Astrocyte (in vitro differentiated cells and primary cell): ENCODE measurements around the gene STRIP1. TPM values are rescaled to one million over a fixed set of nuclear protein-coding genes. Genes with fewer than 3 reads are reported as not detected.

Source experiments
- DNase-seq: peaks from one replicate; pipeline ENCODE4 v3.0.0-alpha.2; 2010; ENCODE audit warnings: low read depth
- FAIRE-seq: peaks from 2 replicates; lab custom pipeline; 2011; peaks lifted over from hg19 to GRCh38; lab: Jason Lieb, UNC
- H2AFZ ChIP-seq: 2 replicates; pipeline ENCODE4 v1.6.0; 2012; ENCODE audit warnings: low read depth, low read length, inconsistent platforms
- H3K27ac ChIP-seq: 2 replicates; pipeline ENCODE4 v1.5.1; 2011; ENCODE audit warnings: low read depth, low read length, inconsistent platforms
- H3K27me3 ChIP-seq: 2 replicates; pipeline ENCODE4 v1.6.0; 2011; ENCODE audit warnings: low read length, inconsistent platforms; ENCODE audit not compliant: insufficient read depth
- H3K36me3 ChIP-seq: 2 replicates; pipeline ENCODE4 v1.5.1; 2011; ENCODE audit warnings: low read length, inconsistent platforms; ENCODE audit not compliant: insufficient read depth
- H3K4me1 ChIP-seq: 2 replicates; pipeline ENCODE4 v1.5.1; 2011; ENCODE audit warnings: low read length, inconsistent platforms; ENCODE audit not compliant: insufficient read depth
- H3K4me2 ChIP-seq: 2 replicates; pipeline ENCODE4 v1.6.0; 2012; ENCODE audit warnings: low read length, inconsistent platforms
- H3K4me3 ChIP-seq: 2 replicates; pipeline ENCODE4 v1.5.1; 2011; ENCODE audit warnings: low read depth, mild to moderate bottlenecking, low read length, inconsistent platforms; ENCODE audit not compliant: insufficient read depth
- H3K79me2 ChIP-seq: 2 replicates; pipeline ENCODE4 v1.6.0; 2012; ENCODE audit warnings: mild to moderate bottlenecking, low read length, inconsistent platforms; ENCODE audit not compliant: insufficient read depth
- H3K9ac ChIP-seq: 2 replicates; pipeline ENCODE4 v1.6.0; 2012; ENCODE audit warnings: mild to moderate bottlenecking, low read length, inconsistent platforms
- H3K9me3 ChIP-seq: 2 replicates; pipeline ENCODE4 v1.5.1; 2012; ENCODE audit warnings: low read depth, mild to moderate bottlenecking, low read length, inconsistent platforms; ENCODE audit not compliant: insufficient read depth
- H4K20me1 ChIP-seq: 2 replicates; pipeline ENCODE4 v1.6.0; 2012; ENCODE audit warnings: low read length, inconsistent platforms; ENCODE audit not compliant: insufficient read depth
- H3K27ac Mint-ChIP-seq: one replicate; pipeline ENCODE4 v1.8.0; 2021; ENCODE audit warnings: mild to moderate bottlenecking, mixed read lengths; ENCODE audit not compliant: unreplicated experiment
- H3K27me3 Mint-ChIP-seq: one replicate; pipeline ENCODE4 v1.8.0; 2021; ENCODE audit warnings: low read depth, mixed read lengths; ENCODE audit not compliant: unreplicated experiment
- H3K36me3 Mint-ChIP-seq: one replicate; pipeline ENCODE4 v1.8.0; 2021; ENCODE audit warnings: low read depth, mixed read lengths; ENCODE audit not compliant: unreplicated experiment
- H3K4me1 Mint-ChIP-seq: one replicate; pipeline ENCODE4 v1.8.0; 2021; ENCODE audit warnings: low read depth, mixed read lengths; ENCODE audit not compliant: unreplicated experiment
- H3K4me3 Mint-ChIP-seq: one replicate; pipeline ENCODE4 v1.8.0; 2021; ENCODE audit warnings: mild to moderate bottlenecking, moderate library complexity, mixed read lengths; ENCODE audit not compliant: unreplicated experiment
- H3K9me3 Mint-ChIP-seq: one replicate; pipeline ENCODE4 v1.8.0; 2021; ENCODE audit warnings: mild to moderate bottlenecking, mixed read lengths; ENCODE audit not compliant: unreplicated experiment
- EZH2 ChIP-seq: IDR thresholded peaks from 2 replicates; pipeline ENCODE4 v1.6.1; 2012; ENCODE audit warnings: mild to moderate bottlenecking, low read length, inconsistent platforms; ENCODE audit not compliant: insufficient read depth
- total RNA-seq: library from RNA; stranded (reverse); gene quantifications from 2 replicates; pipeline ENCODE4 v1.2.1, GENCODE V29; 2021
- TF ChIP-seq, protein P1 (sequence below): IDR thresholded peaks from 2 replicates; pipeline ENCODE4 v1.5.1; 2011; ENCODE audit warnings: low read depth, mild to moderate bottlenecking, inconsistent platforms, low read length, moderate library complexity; ENCODE audit not compliant: insufficient read depth

The STRIP1 gene
- total RNA-seq, 1 donor from 2014 or later: 40.8 TPM

DNA sequence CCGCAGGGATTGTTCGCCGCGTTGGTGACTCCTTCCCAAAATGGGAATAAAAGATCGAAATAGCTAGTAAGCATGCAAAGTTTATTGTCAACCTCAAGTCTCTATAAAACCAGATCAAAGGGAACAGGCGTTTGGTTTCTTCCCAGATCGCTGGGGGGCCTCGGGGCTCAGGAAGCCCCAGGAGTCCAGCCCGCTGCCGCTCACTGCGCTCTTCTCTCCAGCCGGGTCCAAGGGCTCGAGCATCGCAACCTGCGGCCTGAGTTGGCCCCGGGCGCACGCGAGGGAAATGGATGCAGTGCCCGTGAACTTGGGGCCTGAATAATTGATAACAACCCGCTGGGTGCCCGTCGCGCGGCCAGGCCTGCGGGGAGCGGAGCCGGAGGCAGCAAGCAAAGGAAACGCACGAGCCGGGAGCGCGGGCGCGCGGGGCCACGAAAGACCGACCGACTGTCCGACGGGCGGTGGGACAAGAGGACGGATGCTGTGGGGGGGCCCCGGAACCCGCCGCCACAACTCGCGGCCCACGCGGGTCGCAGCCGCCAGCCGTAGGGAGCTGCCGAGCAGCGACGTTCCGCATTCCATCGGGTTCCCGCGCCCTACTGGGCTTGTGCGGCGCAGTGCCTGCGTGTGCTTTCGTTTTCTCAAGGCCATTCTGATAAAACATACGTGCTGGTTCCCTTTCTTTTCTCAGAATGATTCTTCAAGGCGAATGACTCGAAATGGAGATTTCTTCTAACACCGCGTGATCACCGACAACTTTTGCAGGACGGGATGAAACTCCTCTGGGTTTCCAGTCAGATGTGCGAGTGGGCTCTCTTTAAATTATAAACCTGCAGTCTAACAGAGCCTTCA, 50.0 kb downstream of the STRIP1 start:
- Mint-ChIP-seq H3K27ac (no peak overlapping the region), H3K27me3 (peaks cover 81% of the 10 kb centered on the region), H3K4me1 (peaks cover 6% of the 10 kb centered on the region), H3K36me3 (peaks cover 2% of the 10 kb centered on the region), H3K9me3 (peaks cover 6% of the 10 kb centered on the region), H3K4me3 (peak overlapping the region; percentile 76)
- Histone ChIP-seq H4K20me1 (no peaks in the 10 kb centered on the region), H2AFZ (peak overlapping the region; percentile 57), H3K4me2 (peak overlapping the region; percentile 83), H3K27ac (no peak overlapping the region), H3K4me1 (peaks cover 10% of the 10 kb centered on the region), H3K9ac (no peak overlapping the region), H3K79me2 (no peaks in the 10 kb centered on the region), H3K36me3 (no peaks in the 10 kb centered on the region), H3K27me3 (peaks cover 62% of the 10 kb centered on the region), H3K9me3 (no peaks in the 10 kb centered on the region), H3K4me3 (peak overlapping the region; percentile 53)
- TF ChIP-seq EZH2: peak; percentile 73
- TF ChIP-seq, protein P1, sequence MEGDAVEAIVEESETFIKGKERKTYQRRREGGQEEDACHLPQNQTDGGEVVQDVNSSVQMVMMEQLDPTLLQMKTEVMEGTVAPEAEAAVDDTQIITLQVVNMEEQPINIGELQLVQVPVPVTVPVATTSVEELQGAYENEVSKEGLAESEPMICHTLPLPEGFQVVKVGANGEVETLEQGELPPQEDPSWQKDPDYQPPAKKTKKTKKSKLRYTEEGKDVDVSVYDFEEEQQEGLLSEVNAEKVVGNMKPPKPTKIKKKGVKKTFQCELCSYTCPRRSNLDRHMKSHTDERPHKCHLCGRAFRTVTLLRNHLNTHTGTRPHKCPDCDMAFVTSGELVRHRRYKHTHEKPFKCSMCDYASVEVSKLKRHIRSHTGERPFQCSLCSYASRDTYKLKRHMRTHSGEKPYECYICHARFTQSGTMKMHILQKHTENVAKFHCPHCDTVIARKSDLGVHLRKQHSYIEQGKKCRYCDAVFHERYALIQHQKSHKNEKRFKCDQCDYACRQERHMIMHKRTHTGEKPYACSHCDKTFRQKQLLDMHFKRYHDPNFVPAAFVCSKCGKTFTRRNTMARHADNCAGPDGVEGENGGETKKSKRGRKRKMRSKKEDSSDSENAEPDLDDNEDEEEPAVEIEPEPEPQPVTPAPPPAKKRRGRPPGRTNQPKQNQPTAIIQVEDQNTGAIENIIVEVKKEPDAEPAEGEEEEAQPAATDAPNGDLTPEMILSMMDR: no peak
- FAIRE-seq: no peak
- peak; percentile 32 for DNase-seq

DNA sequence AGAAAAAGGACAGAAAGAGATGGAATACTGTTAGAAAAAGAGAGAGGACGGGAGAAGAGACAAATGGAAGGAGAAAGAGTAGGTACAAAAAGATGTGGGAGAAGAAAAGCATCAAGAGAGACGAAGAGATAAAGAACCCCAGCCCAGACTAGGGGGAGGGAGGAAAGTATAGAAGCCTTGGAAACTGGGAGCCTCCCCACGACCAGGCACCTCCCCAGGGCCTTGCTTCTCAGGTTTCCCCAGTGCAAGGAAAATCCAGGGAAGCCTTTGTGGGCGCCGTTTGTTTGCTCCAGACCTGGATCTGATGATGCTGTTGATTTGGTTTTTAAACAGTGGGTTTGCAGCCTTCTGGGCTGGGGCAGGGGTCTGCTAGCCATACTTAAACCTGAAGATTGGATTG, 51.2 kb downstream of the STRIP1 start:
- FAIRE-seq (no peak), DNase-seq (no peak)
- TF ChIP-seq EZH2: no peak
- TF ChIP-seq, protein P1: no peak
- no peaks in the 10 kb centered on the region for H3K36me3 ChIP-seq
- H3K27me3 ChIP-seq: peaks cover 70% of the 10 kb centered on the region
- no peak overlapping the region for H2AFZ ChIP-seq
- no peak overlapping the region for H3K4me3 ChIP-seq
- no peaks in the 10 kb centered on the region for H4K20me1 ChIP-seq
- H3K4me2 ChIP-seq: no peak overlapping the region
- H3K9me3 Mint-ChIP-seq: peaks cover 6% of the 10 kb centered on the region
- H3K27me3 Mint-ChIP-seq: peaks cover 79% of the 10 kb centered on the region
- H3K4me1 Mint-ChIP-seq: peaks cover 11% of the 10 kb centered on the region
- no peak overlapping the region for H3K4me3 Mint-ChIP-seq
- H3K79me2 ChIP-seq: no peaks in the 10 kb centered on the region
- no peaks in the 10 kb centered on the region for H3K9me3 ChIP-seq
- peaks cover 2% of the 10 kb centered on the region for H3K36me3 Mint-ChIP-seq
- peaks cover 10% of the 10 kb centered on the region for H3K4me1 ChIP-seq
- H3K27ac Mint-ChIP-seq: no peak overlapping the region
- H3K9ac ChIP-seq: no peak overlapping the region
- H3K27ac ChIP-seq: no peak overlapping the region

DNA sequence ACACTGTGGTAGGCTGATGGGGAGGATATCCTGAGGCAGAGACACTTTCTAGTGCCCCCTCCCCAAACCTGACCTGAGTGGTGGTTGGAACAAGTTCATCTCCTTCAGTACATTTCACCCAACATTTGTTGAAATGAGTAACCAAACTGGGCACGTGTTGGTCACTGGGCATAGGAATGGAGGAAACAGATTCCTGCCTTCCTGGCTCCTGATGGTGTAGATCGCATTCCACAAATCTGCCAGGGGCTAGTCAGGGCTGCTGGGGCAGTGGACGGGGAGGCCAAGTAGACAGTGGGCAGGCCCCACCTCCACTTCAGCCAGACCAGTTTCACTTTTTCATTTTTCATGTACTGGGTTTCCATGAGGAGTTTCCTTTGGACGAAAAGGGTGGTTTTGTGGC, 52.5 kb downstream of the STRIP1 start:
- H3K4me1 ChIP-seq: peaks cover 10% of the 10 kb centered on the region
- H3K9me3 Mint-ChIP-seq: peaks cover 2% of the 10 kb centered on the region
- no peak overlapping the region for H3K4me3 ChIP-seq
- H3K27me3 ChIP-seq: peaks cover 77% of the 10 kb centered on the region
- H3K9ac ChIP-seq: no peak overlapping the region
- no peak for FAIRE-seq
- peaks cover 13% of the 10 kb centered on the region for H3K4me1 Mint-ChIP-seq
- no peak for TF ChIP-seq EZH2
- TF ChIP-seq, protein P1: no peak
- H3K27ac Mint-ChIP-seq: no peak overlapping the region
- H3K4me3 Mint-ChIP-seq: no peak overlapping the region
- H4K20me1 ChIP-seq: no peaks in the 10 kb centered on the region
- H3K9me3 ChIP-seq: no peaks in the 10 kb centered on the region
- H3K79me2 ChIP-seq: no peaks in the 10 kb centered on the region
- H3K36me3 Mint-ChIP-seq: peaks cover 2% of the 10 kb centered on the region
- no peak overlapping the region for H2AFZ ChIP-seq
- H3K27me3 Mint-ChIP-seq: peaks cover 77% of the 10 kb centered on the region
- no peak overlapping the region for H3K4me2 ChIP-seq
- no peaks in the 10 kb centered on the region for H3K36me3 ChIP-seq
- H3K27ac ChIP-seq: no peak overlapping the region
- no peak for DNase-seq
